Measurements from ENCODE around the gene PDE9A. TPM values are rescaled to one million over a fixed set of nuclear protein-coding genes. Genes with fewer than 3 reads are reported as not detected.

PDE9A gene
- total and polyA plus RNA-seq, 2 experiments from 2014 or later, result 14.3 to 19.6 TPM

- Histone ChIP-seq H3K27ac (no peak overlapping the region), H3K9me2 (replicated peaks; ENCODE audit: insufficient read depth) (no peaks in the 10 kb centered on the region), H3K4me2 (no peak overlapping the region), H3K9me3 (ENCODE audit: low read depth) (no peaks in the 10 kb centered on the region), H3K36me3 (replicated peaks; ENCODE audit: insufficient read depth, low read depth) (no peaks in the 10 kb centered on the region), H4K20me1 (ENCODE audit: insufficient read depth, poor library complexity, severe bottlenecking) (no peaks in the 10 kb centered on the region), H3K79me2 (no peaks in the 10 kb centered on the region), H2AFZ (no peak overlapping the region), H3K4me3 (no peak overlapping the region), H3K27me3 (no peaks in the 10 kb centered on the region), H3K4me1 (ENCODE audit: insufficient read depth) (no peaks in the 10 kb centered on the region)
- TF ChIP-seq, protein P1, sequence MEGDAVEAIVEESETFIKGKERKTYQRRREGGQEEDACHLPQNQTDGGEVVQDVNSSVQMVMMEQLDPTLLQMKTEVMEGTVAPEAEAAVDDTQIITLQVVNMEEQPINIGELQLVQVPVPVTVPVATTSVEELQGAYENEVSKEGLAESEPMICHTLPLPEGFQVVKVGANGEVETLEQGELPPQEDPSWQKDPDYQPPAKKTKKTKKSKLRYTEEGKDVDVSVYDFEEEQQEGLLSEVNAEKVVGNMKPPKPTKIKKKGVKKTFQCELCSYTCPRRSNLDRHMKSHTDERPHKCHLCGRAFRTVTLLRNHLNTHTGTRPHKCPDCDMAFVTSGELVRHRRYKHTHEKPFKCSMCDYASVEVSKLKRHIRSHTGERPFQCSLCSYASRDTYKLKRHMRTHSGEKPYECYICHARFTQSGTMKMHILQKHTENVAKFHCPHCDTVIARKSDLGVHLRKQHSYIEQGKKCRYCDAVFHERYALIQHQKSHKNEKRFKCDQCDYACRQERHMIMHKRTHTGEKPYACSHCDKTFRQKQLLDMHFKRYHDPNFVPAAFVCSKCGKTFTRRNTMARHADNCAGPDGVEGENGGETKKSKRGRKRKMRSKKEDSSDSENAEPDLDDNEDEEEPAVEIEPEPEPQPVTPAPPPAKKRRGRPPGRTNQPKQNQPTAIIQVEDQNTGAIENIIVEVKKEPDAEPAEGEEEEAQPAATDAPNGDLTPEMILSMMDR (IDR thresholded peaks at IDR 0.05; ENCODE audit: poor library complexity), result no peak
- TF ChIP-seq EZH2 (IDR thresholded peaks at IDR 0.05; ENCODE audit: borderline replicate concordance), result no peak
- DNase-seq (ENCODE audit: low spot score), result no peak
- WGBS (ENCODE audit: low lambda C conversion rate, missing lambda C conversion rate), result 98% methylated on average over 12 of the region's 12 CpGs
Measured at GRCh38 chr21:42771503-42771805, 118.0 kb downstream of the PDE9A start.

- Histone ChIP-seq H3K9me2 (replicated peaks; ENCODE audit: insufficient read depth) (no peaks in the 10 kb centered on the region), H3K4me1 (ENCODE audit: insufficient read depth) (no peaks in the 10 kb centered on the region), H3K27ac (no peak overlapping the region), H3K9me3 (ENCODE audit: low read depth) (no peaks in the 10 kb centered on the region), H3K4me3 (no peak overlapping the region), H3K27me3 (peaks cover 10% of the 10 kb centered on the region), H4K20me1 (ENCODE audit: insufficient read depth, poor library complexity, severe bottlenecking) (no peaks in the 10 kb centered on the region), H2AFZ (no peak overlapping the region), H3K79me2 (no peaks in the 10 kb centered on the region), H3K4me2 (no peak overlapping the region), H3K36me3 (replicated peaks; ENCODE audit: insufficient read depth, low read depth) (no peaks in the 10 kb centered on the region)
- WGBS (ENCODE audit: low lambda C conversion rate, missing lambda C conversion rate), result 92% methylated on average over 10 of the region's 12 CpGs
- TF ChIP-seq, protein P1 (IDR thresholded peaks at IDR 0.05; ENCODE audit: poor library complexity), result no peak
- TF ChIP-seq EZH2phosphoT487 (IDR thresholded peaks at IDR 0.05; ENCODE audit: low read depth, severe bottlenecking, unreplicated experiment), result no peak
- DNase-seq (ENCODE audit: low spot score), result no peak
Measured at GRCh38 chr21:42775123-42775522, 121.7 kb downstream of the PDE9A start.

GRCh38 chr21:42775891-42776290, 122.5 kb downstream of the PDE9A start:
- WGBS (ENCODE audit: low lambda C conversion rate, missing lambda C conversion rate), result 86% methylated on average over 13 of the region's 13 CpGs
- Histone ChIP-seq H3K79me2 (no peaks in the 10 kb centered on the region), H3K9me3 (ENCODE audit: low read depth) (no peaks in the 10 kb centered on the region), H3K4me1 (ENCODE audit: insufficient read depth) (peaks cover 6% of the 10 kb centered on the region), H3K4me3 (no peak overlapping the region), H3K9me2 (replicated peaks; ENCODE audit: insufficient read depth) (no peaks in the 10 kb centered on the region), H4K20me1 (ENCODE audit: insufficient read depth, poor library complexity, severe bottlenecking) (no peaks in the 10 kb centered on the region), H3K27ac (no peak overlapping the region), H3K27me3 (peaks cover 12% of the 10 kb centered on the region), H2AFZ (no peak overlapping the region), H3K4me2 (no peak overlapping the region), H3K36me3 (replicated peaks; ENCODE audit: insufficient read depth, low read depth) (no peaks in the 10 kb centered on the region)
- DNase-seq (ENCODE audit: low spot score), result no peak
- TF ChIP-seq EZH2phosphoT487 (IDR thresholded peaks at IDR 0.05; ENCODE audit: low read depth, severe bottlenecking, unreplicated experiment), result no peak
- TF ChIP-seq EZH2 (IDR thresholded peaks at IDR 0.05; ENCODE audit: borderline replicate concordance), result no peak
- TF ChIP-seq, protein P1 (IDR thresholded peaks at IDR 0.05; ENCODE audit: poor library complexity), result no peak

DNA sequence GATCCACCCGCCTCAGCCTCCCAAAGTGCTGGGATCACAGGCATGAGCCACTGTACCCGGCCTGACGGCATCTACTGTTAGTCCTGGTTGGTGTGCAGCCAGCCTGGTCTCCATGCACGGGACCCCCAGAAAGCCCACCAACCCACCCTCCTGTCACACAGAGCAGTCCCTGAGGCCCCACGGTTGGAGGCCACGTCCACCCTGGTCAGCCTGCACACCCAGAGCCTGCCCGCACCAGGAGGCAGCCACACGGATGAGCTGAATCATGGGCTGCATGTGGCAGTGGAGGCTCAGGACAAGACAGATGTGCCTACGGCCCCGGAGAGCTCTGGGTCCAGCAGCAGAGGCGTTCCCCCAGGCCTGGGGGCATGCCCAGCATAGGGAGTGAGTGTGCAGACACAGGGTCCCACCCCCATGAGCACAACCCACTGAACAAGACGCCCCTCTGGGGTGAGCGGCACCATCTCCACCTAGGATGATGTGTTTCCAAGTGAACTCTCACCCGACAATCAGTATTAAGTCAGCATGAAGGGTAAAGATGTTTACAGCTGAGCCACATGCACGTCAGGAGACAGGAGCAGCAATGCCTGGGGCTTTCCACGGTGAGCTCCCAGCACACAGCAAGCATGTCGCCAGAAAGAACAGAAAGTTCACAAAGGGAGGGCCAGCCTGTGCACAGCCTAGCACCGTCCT, 123.8 kb downstream of the PDE9A start:
- no peaks in the 10 kb centered on the region for H3K9me3 ChIP-seq (ENCODE audit: low read depth)
- DNase-seq (ENCODE audit: low spot score), result no peak
- peaks cover 12% of the 10 kb centered on the region for H3K27me3 ChIP-seq
- no peaks in the 10 kb centered on the region for H3K79me2 ChIP-seq
- TF ChIP-seq EZH2phosphoT487 (IDR thresholded peaks at IDR 0.05; ENCODE audit: low read depth, severe bottlenecking, unreplicated experiment), result no peak
- TF ChIP-seq, protein P1 (IDR thresholded peaks at IDR 0.05; ENCODE audit: poor library complexity), result no peak
- no peak for TF ChIP-seq EZH2 (IDR thresholded peaks at IDR 0.05; ENCODE audit: borderline replicate concordance)
- no peaks in the 10 kb centered on the region for H4K20me1 ChIP-seq (ENCODE audit: insufficient read depth, poor library complexity, severe bottlenecking)
- H3K9me2 ChIP-seq (replicated peaks; ENCODE audit: insufficient read depth), result no peaks in the 10 kb centered on the region
- H3K27ac ChIP-seq, result no peak overlapping the region
- no peak overlapping the region for H2AFZ ChIP-seq
- no peak overlapping the region for H3K4me2 ChIP-seq
- WGBS (ENCODE audit: low lambda C conversion rate, missing lambda C conversion rate), result 86% methylated on average over 17 of the region's 18 CpGs
- H3K4me1 ChIP-seq (ENCODE audit: insufficient read depth), result peaks cover 8% of the 10 kb centered on the region
- H3K36me3 ChIP-seq (replicated peaks; ENCODE audit: insufficient read depth, low read depth), result no peaks in the 10 kb centered on the region
- H3K4me3 ChIP-seq, result no peak overlapping the region
